GDM1 (cell line): Measurements from ENCODE around the gene MKI67.
"Not testable (repeated sequence)": the region's sequence is repeated elsewhere in the genome, so short reads cannot be mapped to it uniquely, and the experiment has no call there.

Source experiments
- DNase-seq: peaks from one replicate; lab custom pipeline; 2025; lab: John Stamatoyannopoulos, UW

Gene MKI67

GRCh38 chr10:128110339-128110738, 15.9 kb downstream of the MKI67 start:
- DNase-seq: no peak

GRCh38 chr10:128109707-128110106, 16.5 kb downstream of the MKI67 start:
- DNase-seq: no peak

- DNase-seq: no peak
These were observed 20.8 kb downstream of the MKI67 start for GRCh38 chr10:128105383-128105782.

- DNase-seq: no peak
These were observed 23.0 kb downstream of the MKI67 start for GRCh38 chr10:128103229-128103714.

- no peak for DNase-seq
These were observed 23.6 kb downstream of the MKI67 start for GRCh38 chr10:128102480-128103228.

- no peak for DNase-seq
These were observed 24.3 kb downstream of the MKI67 start for GRCh38 chr10:128101901-128102300.

- DNase-seq: no peak
These were observed 26.3 kb downstream of the MKI67 start for GRCh38 chr10:128099901-128100300.

- DNase-seq: no peak
These were observed 27.6 kb downstream of the MKI67 start for GRCh38 chr10:128098631-128099030.

- DNase-seq: no peak
These were observed 28.4 kb downstream of the MKI67 start for GRCh38 chr10:128097783-128098182.

- DNase-seq: no peak
These were observed 29.6 kb downstream of the MKI67 start for GRCh38 chr10:128096486-128097199.

- DNase-seq: no peak
These were observed 30.3 kb downstream of the MKI67 start for GRCh38 chr10:128095753-128096469.

GRCh38 chr10:128095027-128095752, 31.0 kb downstream of the MKI67 start:
- DNase-seq: no peak

- not testable (repeated sequence) for DNase-seq
These were observed 31.6 kb downstream of the MKI67 start for GRCh38 chr10:128094596-128094995.

GRCh38 chr10:128092454-128092853, 33.8 kb downstream of the MKI67 start:
- DNase-seq: no peak

GRCh38 chr10:128091636-128092210, 34.5 kb downstream of the MKI67 start:
- DNase-seq: no peak

GRCh38 chr10:128087884-128088709, 38.1 kb downstream of the MKI67 start:
- no peak for DNase-seq

- DNase-seq: no peak
These were observed 38.9 kb downstream of the MKI67 start for GRCh38 chr10:128087146-128087883.

GRCh38 chr10:128086003-128086863, 40.0 kb downstream of the MKI67 start:
- no peak for DNase-seq

- no peak for DNase-seq
These were observed 41.2 kb downstream of the MKI67 start for GRCh38 chr10:128084991-128085390.
